ENCODE data around the gene EEF1AKMT1.

GRCh38 chr13:20709782-20710181 lies 64.0 kb downstream of the EEF1AKMT1 start:
- TF ChIP-seq ZFX (IDR thresholded peaks at IDR 0.05) (no peak), POLR2AphosphoS5 (IDR thresholded peaks at IDR 0.05; ENCODE audit: low read depth, low read length) (no peak), EGR1 (IDR thresholded peaks at IDR 0.05; ENCODE audit: low read depth) (no peak), CTCF (IDR thresholded peaks at IDR 0.05 in 2 of 3, conservative IDR thresholded peaks at IDR 0.05 in 1 of 3; ENCODE audit: borderline replicate concordance in 1 of 3, insufficient read depth in 1 of 3, low read depth in 2 of 3, low read length in 2 of 3) (no peak), POLR2A (IDR thresholded peaks at IDR 0.05; ENCODE audit: borderline replicate concordance, extremely low read depth, insufficient read depth, insufficient read length) (no peak), YY1 (IDR thresholded peaks at IDR 0.05; ENCODE audit: extremely low read depth, insufficient replicate concordance, low read depth, low read length) (no peak), SP1 (IDR thresholded peaks at IDR 0.05; ENCODE audit: low read depth) (no peak), ZNF274 (IDR thresholded peaks at IDR 0.05; ENCODE audit: low read depth, low read length) (no peak), EZH2 (IDR thresholded peaks at IDR 0.05) (no peak), ELF1 (IDR thresholded peaks at IDR 0.05; ENCODE audit: borderline replicate concordance, low read depth) (no peak), RAD21 (IDR thresholded peaks at IDR 0.05; ENCODE audit: low read depth) (no peak), EZH2phosphoT487 (IDR thresholded peaks at IDR 0.05; ENCODE audit: borderline replicate concordance) (no peak)
